ENCODE results near the gene TSPAN10.

The TSPAN10 gene

GRCh38 chr17:81635973-81636504 is 957 bp upstream of the TSPAN10 start:
- no peak for DNase-seq

- no peak for DNase-seq
Observed at GRCh38 chr17:81638683-81639082, 1.7 kb downstream of the TSPAN10 start.

GRCh38 chr17:81640011-81640410 is 3.0 kb downstream of the TSPAN10 start:
- DNase-seq, result no peak

- no peak for DNase-seq
Observed at GRCh38 chr17:81641825-81642489, 5.0 kb downstream of the TSPAN10 start.

GRCh38 chr17:81644496-81644895 is 7.5 kb downstream of the TSPAN10 start:
- DNase-seq, result no peak

- no peak for DNase-seq
Observed at GRCh38 chr17:81644976-81645952, 8.3 kb downstream of the TSPAN10 start.

GRCh38 chr17:81646869-81647600 is 10.0 kb downstream of the TSPAN10 start:
- no peak for DNase-seq

- DNase-seq, result no peak
Observed at GRCh38 chr17:81647640-81648012, 10.6 kb downstream of the TSPAN10 start.

- DNase-seq, result no peak
Observed at GRCh38 chr17:81648013-81648706, 11.2 kb downstream of the TSPAN10 start.

- no peak for DNase-seq
Observed at GRCh38 chr17:81648707-81649085, 11.7 kb downstream of the TSPAN10 start.

GRCh38 chr17:81650951-81651350 is 14.0 kb downstream of the TSPAN10 start:
- DNase-seq, result no peak

- no peak for DNase-seq
Observed at GRCh38 chr17:81651692-81652091, 14.7 kb downstream of the TSPAN10 start.

- DNase-seq, result no peak
Observed at GRCh38 chr17:81652906-81653771, 16.1 kb downstream of the TSPAN10 start.

GRCh38 chr17:81655378-81656117 is 18.6 kb downstream of the TSPAN10 start:
- DNase-seq, result no peak

- DNase-seq, result no peak
Observed at GRCh38 chr17:81656118-81656743, 19.2 kb downstream of the TSPAN10 start, which contains the start of gene PDE6G. TSS of gene PDE6G (minus strand) at chr17:81656542. CDS start at chr17:81653305, 3,237 bp downstream.

- no peak for DNase-seq
Observed at GRCh38 chr17:81656835-81657234, 19.8 kb downstream of the TSPAN10 start.

GRCh38 chr17:81659038-81659437 is 22.0 kb downstream of the TSPAN10 start:
- no peak for DNase-seq

GRCh38 chr17:81660441-81660840 is 23.4 kb downstream of the TSPAN10 start:
- DNase-seq, result no peak

GRCh38 chr17:81662002-81662401 is 25.0 kb downstream of the TSPAN10 start:
- DNase-seq, result no peak

- DNase-seq, result no peak
Observed at GRCh38 chr17:81664051-81664470, 27.1 kb downstream of the TSPAN10 start.
